Subcutaneous adipose tissue (tissue), 4 donors: ENCODE measurements around the gene CKAP4. TPM values are rescaled to one million over a fixed set of nuclear protein-coding genes. Genes with fewer than 3 reads are reported as not detected.

Experiments
- CTCF ChIP-seq: fragments of 450-650 bp; IDR thresholded peaks from one replicate; pipeline ENCODE4 v1.5.1; 2016; ENCODE audit warnings: low read depth, mild to moderate bottlenecking, control low read depth, antibody characterized with exemption, moderate library complexity
- total RNA-seq, 4 donors: library from RNA; depleted of rRNA; stranded (reverse); fragments of >200 nt; gene quantifications; one replicate each; pipeline ENCODE4 v1.1.0, GENCODE V29; 2016

The CKAP4 gene
- total RNA-seq, 4 donors from 2014 or later = 20.2 to 32.4 (median 24.7) TPM

DNA sequence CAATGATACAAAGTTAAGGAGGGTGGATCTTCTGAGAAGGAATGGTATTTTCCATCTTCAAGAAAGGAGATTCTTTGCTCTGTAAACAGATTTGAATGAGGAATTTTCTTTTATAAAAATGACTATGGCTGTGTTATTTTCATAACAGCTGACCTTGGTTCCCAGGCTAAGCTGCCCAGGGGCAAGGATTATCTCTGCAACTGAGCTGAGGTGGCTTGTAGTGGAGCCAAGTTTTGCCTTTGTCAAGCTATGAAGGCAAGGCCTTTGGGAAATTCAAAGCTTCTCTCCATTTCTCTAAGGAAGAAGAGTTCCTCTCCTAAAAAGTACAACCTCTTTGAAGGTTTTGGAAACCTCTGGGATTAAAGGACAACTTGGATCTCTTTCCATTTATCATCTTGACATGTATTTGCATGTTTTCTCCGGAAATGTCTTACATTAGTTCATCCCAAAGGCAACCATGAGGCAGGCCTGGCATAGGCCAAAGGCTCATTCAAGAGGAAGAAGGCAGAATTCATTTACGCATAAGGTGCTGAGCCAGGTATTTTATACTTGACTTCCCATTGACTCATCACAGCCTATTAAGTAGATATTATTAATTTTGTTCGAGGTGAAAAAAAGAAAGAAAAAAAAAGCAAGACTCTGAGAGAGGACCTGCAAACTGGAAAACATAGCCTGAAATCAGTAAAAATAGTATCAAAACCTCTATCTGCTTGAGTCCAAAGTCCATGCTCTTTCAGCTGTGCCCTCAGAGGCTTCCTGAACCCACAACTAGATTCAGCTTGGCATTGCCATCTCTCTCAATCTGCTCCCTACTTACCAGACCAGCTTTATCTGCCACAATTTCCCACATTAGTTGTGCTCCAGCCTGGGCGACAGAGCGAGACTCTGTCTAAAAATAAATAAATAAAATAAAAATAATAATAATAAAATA lies 24.0 kb upstream of the CKAP4 start:
- TF ChIP-seq CTCF = no peak

DNA sequence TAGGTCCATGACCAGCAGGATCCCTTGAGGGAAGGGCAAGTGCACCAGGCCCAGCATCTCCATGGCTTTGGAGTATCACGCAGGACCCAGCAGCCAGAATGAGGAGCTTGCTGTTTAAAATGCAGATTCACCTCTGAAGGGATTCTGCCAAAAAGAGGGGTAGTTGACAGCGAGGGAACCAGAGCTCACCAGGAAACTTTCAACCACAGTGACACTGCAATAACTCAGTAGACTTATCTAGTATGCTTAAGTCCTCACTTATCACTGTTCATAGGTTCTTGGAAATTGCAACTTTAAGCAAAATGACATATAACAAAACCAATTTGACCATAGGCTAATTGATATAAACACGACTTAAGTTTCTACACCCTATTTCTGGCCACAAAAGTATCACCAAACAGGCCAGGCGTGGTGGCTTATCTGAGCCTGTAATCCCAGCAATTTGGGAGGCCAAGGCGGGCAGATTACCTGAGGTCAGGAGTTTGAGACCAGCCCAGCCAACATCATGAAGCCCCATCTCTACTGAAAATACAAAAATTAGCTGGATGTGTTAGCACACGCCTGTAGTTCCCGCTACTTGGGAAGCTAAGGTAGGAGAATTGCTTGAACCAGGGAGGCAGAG lies 21.4 kb upstream of the CKAP4 start:
- TF ChIP-seq CTCF = no peak

DNA sequence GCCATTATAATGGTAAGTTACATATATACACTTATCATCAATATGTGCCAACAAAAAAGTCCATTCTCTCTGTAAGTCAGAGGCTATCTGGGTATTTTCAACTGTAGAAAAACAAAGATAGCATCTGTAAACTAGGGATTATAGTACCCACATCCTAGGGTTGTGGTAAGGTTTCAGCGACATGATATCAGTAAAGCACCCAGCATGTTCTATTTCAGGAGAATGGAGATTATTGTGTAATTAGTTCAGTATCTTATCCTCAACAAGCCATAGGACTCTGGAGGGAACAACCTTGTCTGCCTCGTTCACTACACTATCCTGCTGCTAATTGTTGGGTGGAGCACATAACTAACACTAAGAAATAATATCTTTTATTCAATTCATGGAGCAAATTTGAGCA lies 19.7 kb upstream of the CKAP4 start:
- TF ChIP-seq CTCF = no peak

DNA sequence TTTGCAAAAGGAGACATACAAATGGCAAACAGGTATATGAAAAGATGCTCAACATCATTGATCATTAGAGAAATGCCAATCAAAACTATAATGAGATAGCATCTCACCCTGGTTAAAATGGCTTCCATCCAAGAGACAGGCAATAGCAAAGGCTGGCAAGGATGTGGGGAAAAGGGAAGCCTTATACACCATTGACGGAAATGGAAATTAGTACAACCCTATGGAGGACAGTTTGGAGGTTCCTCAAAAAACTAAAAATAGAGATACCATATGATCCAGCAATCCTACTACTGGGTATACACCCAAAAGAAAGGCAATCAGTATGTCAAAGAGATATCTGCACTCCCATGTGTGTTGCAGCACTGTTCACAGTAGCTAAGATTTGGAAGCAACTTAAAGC lies 17.3 kb upstream of the CKAP4 start:
- no peak for TF ChIP-seq CTCF

- TF ChIP-seq CTCF = no peak
These were observed 11.1 kb upstream of the CKAP4 start for GRCh38 chr12:106258935-106259334.

GRCh38 chr12:106258226-106258625 lies 10.4 kb upstream of the CKAP4 start:
- TF ChIP-seq CTCF = no peak

DNA sequence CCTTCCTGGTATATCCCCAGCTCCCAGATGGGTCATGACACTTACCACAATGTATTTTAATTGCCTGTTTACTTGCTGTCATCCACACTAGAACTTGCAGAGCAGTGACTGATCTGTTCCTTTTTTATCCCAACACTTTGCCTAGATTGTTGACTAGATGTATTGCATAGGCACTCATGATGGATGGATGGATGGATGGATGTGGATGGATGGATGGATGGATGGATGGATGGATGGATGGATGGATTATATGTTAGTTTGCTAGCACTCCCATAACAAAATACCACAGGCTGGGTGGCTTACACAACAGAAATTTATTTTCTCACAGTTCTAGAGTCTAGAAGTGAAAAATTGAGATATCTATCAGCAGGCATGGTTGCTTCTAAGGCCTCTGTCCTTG lies 8.7 kb upstream of the CKAP4 start:
- TF ChIP-seq CTCF = no peak
